Activated CD8-positive, alpha-beta memory T cell treated with anti-CD3 and anti-CD28 coated beads, Interleukin-2, amount 50 U/mL, for 1 hour (primary cell): ENCODE measurements around the gene COA3.

ENCODE experiments used
- DNase-seq: peaks from one replicate; pipeline ENCODE4 v3.0.0-alpha.2; 2020; ENCODE audit errors: extremely low read depth

COA3 gene

GRCh38 chr17:42817866-42818265 lies 19.4 kb upstream of the COA3 start:
- no peak for DNase-seq

- no peak for DNase-seq
These were observed 16.3 kb upstream of the COA3 start for GRCh38 chr17:42814633-42815399.

GRCh38 chr17:42809250-42809649 lies 10.7 kb upstream of the COA3 start:
- DNase-seq = no peak

- no peak for DNase-seq
These were observed 7.7 kb upstream of the COA3 start for GRCh38 chr17:42806249-42806648.

- DNase-seq = no peak
These were observed 6.4 kb upstream of the COA3 start for GRCh38 chr17:42804918-42805367.

- no peak for DNase-seq
These were observed 4.8 kb upstream of the COA3 start for GRCh38 chr17:42803074-42803883.

- no peak for DNase-seq
These were observed 507 bp downstream of the COA3 start for GRCh38 chr17:42798011-42798382.

- DNase-seq = no peak
These were observed 1.2 kb downstream of the COA3 start for GRCh38 chr17:42797067-42798007.

GRCh38 chr17:42796066-42796758 lies 2.3 kb downstream of the COA3 start:
- DNase-seq = no peak

GRCh38 chr17:42795465-42795864 lies 3.0 kb downstream of the COA3 start:
- DNase-seq = no peak

- DNase-seq = no peak
These were observed 3.4 kb downstream of the COA3 start for GRCh38 chr17:42795061-42795460.

GRCh38 chr17:42792545-42792944 lies 6.0 kb downstream of the COA3 start:
- no peak for DNase-seq

GRCh38 chr17:42791948-42792347 lies 6.6 kb downstream of the COA3 start:
- DNase-seq = no peak

GRCh38 chr17:42787266-42787665 lies 11.2 kb downstream of the COA3 start:
- no peak for DNase-seq

- no peak for DNase-seq
These were observed 13.5 kb downstream of the COA3 start for GRCh38 chr17:42784811-42785592.

GRCh38 chr17:42784409-42784808 lies 14.1 kb downstream of the COA3 start:
- DNase-seq = no peak

- DNase-seq = no peak
These were observed 14.7 kb downstream of the COA3 start for GRCh38 chr17:42783791-42784138.

GRCh38 chr17:42783062-42783790 lies 15.3 kb downstream of the COA3 start:
- no peak for DNase-seq

GRCh38 chr17:42782166-42783061 lies 16.1 kb downstream of the COA3 start:
- no peak for DNase-seq
